ENCODE results near the gene ADAMTS8. TPM values are rescaled to one million over a fixed set of nuclear protein-coding genes. Genes with fewer than 3 reads are reported as not detected.

Gene ADAMTS8
- total RNA-seq, 1 experiment from 2014 or later, result 0.07 TPM

GRCh38 chr11:130359419-130359818 is 69.0 kb downstream of the ADAMTS8 start:
- TF ChIP-seq, protein P1, sequence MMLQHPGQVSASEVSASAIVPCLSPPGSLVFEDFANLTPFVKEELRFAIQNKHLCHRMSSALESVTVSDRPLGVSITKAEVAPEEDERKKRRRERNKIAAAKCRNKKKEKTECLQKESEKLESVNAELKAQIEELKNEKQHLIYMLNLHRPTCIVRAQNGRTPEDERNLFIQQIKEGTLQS (IDR thresholded peaks at IDR 0.05), result no peak
- no peak for TF ChIP-seq REST (IDR thresholded peaks at IDR 0.05; ENCODE audit: low read depth)
- Histone ChIP-seq H3K36me3 (ENCODE audit: control insufficient read depth in 1 of 2, insufficient read depth in 2 of 2, low read length in 2 of 2) (no peaks in the 10 kb centered on the region), H3K4me1 (ENCODE audit: control insufficient read depth in 1 of 2, insufficient read depth in 2 of 2, low read length in 2 of 2) (no peaks in the 10 kb centered on the region), H4K20me1 (ENCODE audit: insufficient read depth) (no peaks in the 10 kb centered on the region), H3K27ac (ENCODE audit: low read depth, low read length) (no peak overlapping the region), H3K79me2 (ENCODE audit: insufficient read depth, low read length) (no peaks in the 10 kb centered on the region), H3K4me3 (replicated peaks in 1 of 2; ENCODE audit: low read depth in 1 of 2, low read length in 2 of 2) (no peak overlapping the region), H3K4me2 (ENCODE audit: low read length) (no peak overlapping the region), H3K9me2 (ENCODE audit: insufficient read depth) (no peaks in the 10 kb centered on the region), H3K27me3 (ENCODE audit: insufficient read depth, low read length) (no peaks in the 10 kb centered on the region), H3K9me3 (ENCODE audit: control insufficient read depth in 1 of 2, insufficient read depth in 1 of 2, low read depth in 1 of 2, low read length in 2 of 2) (peaks cover 0 to 4% of the 10 kb centered on the region in 2 experiments; a peak in 1 of 4 replicates), H2AFZ (ENCODE audit: low read depth, low read length, poor library complexity, severe bottlenecking) (no peak overlapping the region), H3K9ac (ENCODE audit: low read length) (no peak overlapping the region)
- no TSS peak for BruUV-seq (replicated peaks)
- no peak for ATAC-seq
- ChIA-PET RAD21 (ENCODE audit: low non-redundant PET in 1 of 2, low total read pairs in 2 of 2, uncharacterized antibody in 2 of 2, unreplicated experiment in 2 of 2) (no interaction called here), POLR2A (no interaction called here), CTCF (no interaction called here)
- intact Hi-C loops (cut with micrococcal nuclease), result no loop called here
- DNase-seq (ENCODE audit: low read depth, low spot score), result no peak

- Histone ChIP-seq H3K79me2 (ENCODE audit: insufficient read depth, low read length) (no peaks in the 10 kb centered on the region), H3K4me2 (ENCODE audit: low read length) (no peak overlapping the region), H3K27ac (ENCODE audit: low read depth, low read length) (no peak overlapping the region), H3K9ac (ENCODE audit: low read length) (no peak overlapping the region), H3K9me3 (ENCODE audit: control insufficient read depth in 1 of 2, insufficient read depth in 1 of 2, low read depth in 1 of 2, low read length in 2 of 2) (peaks cover 0 to 4% of the 10 kb centered on the region in 2 experiments; a peak in 1 of 4 replicates), H2AFZ (ENCODE audit: low read depth, low read length, poor library complexity, severe bottlenecking) (no peak overlapping the region), H3K9me2 (ENCODE audit: insufficient read depth) (no peaks in the 10 kb centered on the region), H3K36me3 (ENCODE audit: control insufficient read depth in 1 of 2, insufficient read depth in 2 of 2, low read length in 2 of 2) (no peaks in the 10 kb centered on the region), H3K4me1 (ENCODE audit: control insufficient read depth in 1 of 2, insufficient read depth in 2 of 2, low read length in 2 of 2) (no peaks in the 10 kb centered on the region), H4K20me1 (ENCODE audit: insufficient read depth) (no peaks in the 10 kb centered on the region), H3K27me3 (ENCODE audit: insufficient read depth, low read length) (no peaks in the 10 kb centered on the region), H3K4me3 (replicated peaks in 1 of 2; ENCODE audit: low read depth in 1 of 2, low read length in 2 of 2) (no peak overlapping the region)
- no peak for ATAC-seq
- intact Hi-C loops (cut with micrococcal nuclease), result no loop called here
- RAD21 ChIA-PET (ENCODE audit: low non-redundant PET in 1 of 2, low total read pairs in 2 of 2, uncharacterized antibody in 2 of 2, unreplicated experiment in 2 of 2), result no interaction called here
- POLR2A ChIA-PET, result no interaction called here
- DNase-seq (ENCODE audit: low read depth, low spot score), result no peak
- CTCF ChIA-PET, result no interaction called here
- no TSS peak for BruUV-seq (replicated peaks)
- no peak for TF ChIP-seq JUND (IDR thresholded peaks at IDR 0.05)
- TF ChIP-seq EGR1 (IDR thresholded peaks at IDR 0.05; ENCODE audit: low read depth), result no peak
- no peak for TF ChIP-seq POLR2AphosphoS5 (IDR thresholded peaks at IDR 0.05; ENCODE audit: low read depth, low read length)
- TF ChIP-seq YY1 (IDR thresholded peaks at IDR 0.05; ENCODE audit: extremely low read depth, insufficient replicate concordance, low read depth, low read length), result no peak
- no peak for TF ChIP-seq ZFX (IDR thresholded peaks at IDR 0.05)
- TF ChIP-seq, protein P2, sequence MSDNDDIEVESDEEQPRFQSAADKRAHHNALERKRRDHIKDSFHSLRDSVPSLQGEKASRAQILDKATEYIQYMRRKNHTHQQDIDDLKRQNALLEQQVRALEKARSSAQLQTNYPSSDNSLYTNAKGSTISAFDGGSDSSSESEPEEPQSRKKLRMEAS (IDR thresholded peaks at IDR 0.05), result no peak
- no peak for TF ChIP-seq REST (IDR thresholded peaks at IDR 0.05; ENCODE audit: low read depth)
- no peak for TF ChIP-seq SP1 (IDR thresholded peaks at IDR 0.05; ENCODE audit: low read depth)
- no peak for TF ChIP-seq TCF7L2 (IDR thresholded peaks at IDR 0.05; ENCODE audit: borderline replicate concordance, extremely low read depth, insufficient read depth, insufficient read length)
- TF ChIP-seq SIN3A (IDR thresholded peaks at IDR 0.05; ENCODE audit: low read depth), result no peak
- no peak for TF ChIP-seq ZNF274 (IDR thresholded peaks at IDR 0.05; ENCODE audit: low read depth, low read length)
- TF ChIP-seq CBX3 (IDR thresholded peaks at IDR 0.05; ENCODE audit: low read depth), result no peak
- TF ChIP-seq EZH2phosphoT487 (IDR thresholded peaks at IDR 0.05; ENCODE audit: borderline replicate concordance), result no peak
- no peak for TF ChIP-seq CEBPB (IDR thresholded peaks at IDR 0.05; ENCODE audit: low read depth)
These were observed 70.0 kb downstream of the ADAMTS8 start for GRCh38 chr11:130358398-130358797.

Data from HCT116 (cell line).